ENCODE measurements around the gene PODXL2.

Gene PODXL2

GRCh38 chr3:127628426-127628787, 578 bp upstream of the PODXL2 start:
- Histone ChIP-seq H3K79me2 (ENCODE audit: insufficient read depth, low read length) (no peaks in the 10 kb centered on the region), H3K4me1 (ENCODE audit: insufficient read depth, low read length) (no peaks in the 10 kb centered on the region), H3K36me3 (ENCODE audit: insufficient read depth, low read length) (no peaks in the 10 kb centered on the region), H3K27ac (ENCODE audit: low read length) (no peak overlapping the region), H3K27me3 (ENCODE audit: insufficient read depth, low read length, poor library complexity) (peaks cover 4% of the 10 kb centered on the region), H4K20me1 (ENCODE audit: insufficient read depth, low read length) (no peaks in the 10 kb centered on the region), H3K4me2 (ENCODE audit: insufficient read depth, low read length) (no peak overlapping the region), H2AFZ (ENCODE audit: low read depth, low read length) (no peak overlapping the region), H3K9ac (ENCODE audit: low read depth, low read length) (no peak overlapping the region), H3K9me3 (ENCODE audit: insufficient read depth, low read length, severe bottlenecking) (no peaks in the 10 kb centered on the region), H3K4me3 (ENCODE audit: low read depth in 1 of 2, low read length in 2 of 2) (no peak overlapping the region)
- no peak for ATAC-seq (ENCODE audit: insufficient read depth, low read depth)
- TF ChIP-seq CTCF (IDR thresholded peaks at IDR 0.05; ENCODE audit: borderline replicate concordance, extremely low read depth, low read length, poor library complexity, severe bottlenecking) (no peak), EZH2 (IDR thresholded peaks at IDR 0.05; ENCODE audit: borderline replicate concordance, low read depth, low read length, severe bottlenecking) (no peak)
- DNase-seq, result no peak

DNA sequence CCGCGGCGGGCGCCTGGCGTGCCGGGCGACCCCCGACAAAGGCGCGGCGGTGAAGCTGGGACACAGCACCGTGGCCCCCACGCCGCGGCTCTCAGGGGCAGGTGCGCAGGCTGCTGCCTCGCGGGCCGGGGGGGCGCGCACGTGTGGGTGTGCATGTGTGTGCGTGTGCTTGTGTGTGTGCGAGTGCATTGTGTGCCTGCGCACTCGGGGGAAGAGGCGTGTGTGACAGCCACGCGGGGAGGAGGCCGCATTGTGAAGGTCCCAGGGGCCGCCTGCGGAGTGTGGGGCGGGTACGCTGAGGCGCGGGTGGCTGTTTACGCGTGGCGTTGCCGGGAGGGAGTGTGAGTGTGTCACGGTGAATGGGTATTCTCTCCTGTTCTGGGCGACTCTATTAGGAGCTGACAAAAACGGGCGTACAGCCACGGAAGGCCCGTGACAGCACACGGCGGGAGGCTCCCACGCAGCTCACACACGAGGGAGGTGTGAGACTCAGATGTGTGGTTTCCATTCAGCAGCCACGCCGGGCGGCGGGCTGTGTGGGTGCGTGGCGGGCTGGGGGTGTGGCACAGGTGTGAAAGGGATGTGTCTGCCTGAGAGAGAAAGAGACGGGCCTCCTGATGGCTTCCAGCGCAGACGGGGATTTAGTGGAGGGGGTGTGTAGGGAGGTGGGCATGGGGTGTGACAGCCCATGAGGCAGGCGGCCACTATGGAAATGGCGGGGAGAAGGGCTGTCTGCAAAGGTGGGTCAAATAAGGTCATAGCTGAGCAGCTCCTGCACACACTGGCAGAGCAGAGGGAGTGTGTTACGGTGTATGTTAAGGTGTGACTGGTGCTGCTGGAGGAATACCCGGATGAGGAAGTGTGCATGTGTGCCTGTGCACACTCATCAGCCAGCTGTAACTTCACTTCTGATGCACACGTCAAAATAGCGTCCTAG, 750 bp downstream of the PODXL2 start:
- Histone ChIP-seq H3K36me3 (ENCODE audit: insufficient read depth, low read length) (no peaks in the 10 kb centered on the region), H3K4me1 (ENCODE audit: insufficient read depth, low read length) (no peaks in the 10 kb centered on the region), H3K9me3 (ENCODE audit: insufficient read depth, low read length, severe bottlenecking) (no peaks in the 10 kb centered on the region), H3K27ac (ENCODE audit: low read length) (no peak overlapping the region), H3K9ac (ENCODE audit: low read depth, low read length) (no peak overlapping the region), H2AFZ (ENCODE audit: low read depth, low read length) (no peak overlapping the region), H3K4me2 (ENCODE audit: insufficient read depth, low read length) (no peak overlapping the region), H3K4me3 (ENCODE audit: low read depth in 1 of 2, low read length in 2 of 2) (no peak overlapping the region), H3K79me2 (ENCODE audit: insufficient read depth, low read length) (no peaks in the 10 kb centered on the region), H3K27me3 (ENCODE audit: insufficient read depth, low read length, poor library complexity) (peaks cover 4% of the 10 kb centered on the region), H4K20me1 (ENCODE audit: insufficient read depth, low read length) (no peaks in the 10 kb centered on the region)
- ATAC-seq (ENCODE audit: insufficient read depth, low read depth) (no peak), DNase-seq (no peak)
- TF ChIP-seq CTCF (IDR thresholded peaks at IDR 0.05; ENCODE audit: borderline replicate concordance, extremely low read depth, low read length, poor library complexity, severe bottlenecking) (no peak), EZH2 (IDR thresholded peaks at IDR 0.05; ENCODE audit: borderline replicate concordance, low read depth, low read length, severe bottlenecking) (no peak)

DNA sequence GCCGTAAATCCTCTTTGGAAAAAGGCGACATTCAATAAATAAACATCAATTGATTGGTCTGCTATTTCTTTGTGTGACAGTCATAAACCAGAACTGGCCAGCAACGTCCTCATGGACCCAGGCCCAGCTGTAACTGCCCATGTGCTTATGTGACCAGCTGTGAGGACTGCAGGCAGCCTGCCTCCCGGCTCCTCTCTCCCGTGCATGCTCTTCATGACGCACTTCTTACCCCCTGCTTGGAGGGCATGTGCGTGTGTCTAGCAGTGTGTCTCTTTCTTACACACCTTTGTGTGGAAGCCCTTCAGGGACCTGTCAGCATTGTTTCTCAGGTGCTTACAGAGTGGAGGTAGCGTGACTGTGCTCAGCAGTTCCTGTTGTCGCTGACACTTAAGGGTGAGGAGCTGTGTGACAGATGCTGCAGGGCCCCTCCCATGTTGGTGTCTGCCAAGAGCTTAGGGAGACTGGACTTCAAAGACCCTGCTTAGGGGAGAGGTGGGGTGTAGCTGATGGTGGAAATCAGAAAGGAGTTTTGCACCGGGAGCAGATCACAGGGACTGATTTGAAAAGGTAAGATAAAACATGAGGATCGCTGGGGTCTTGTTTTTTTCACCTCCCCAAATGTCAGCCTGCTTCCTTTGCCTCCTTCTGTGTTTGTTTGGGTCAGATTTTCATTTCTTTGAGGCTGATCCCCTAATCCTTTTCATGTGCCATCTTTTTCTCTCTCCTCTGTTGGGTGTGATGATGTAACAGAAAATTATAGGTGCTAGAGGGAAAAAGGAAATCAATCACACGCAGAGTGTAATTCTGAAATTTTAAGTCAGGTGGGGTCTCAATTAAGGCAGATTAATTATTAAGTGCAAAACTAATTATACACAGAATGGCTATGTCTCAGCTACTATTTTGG, 2.1 kb downstream of the PODXL2 start:
- DNase-seq (no peak), ATAC-seq (ENCODE audit: insufficient read depth, low read depth) (no peak)
- Histone ChIP-seq H2AFZ (ENCODE audit: low read depth, low read length) (no peak overlapping the region), H4K20me1 (ENCODE audit: insufficient read depth, low read length) (no peaks in the 10 kb centered on the region), H3K27ac (ENCODE audit: low read length) (no peak overlapping the region), H3K4me3 (ENCODE audit: low read depth in 1 of 2, low read length in 2 of 2) (no peak overlapping the region), H3K9ac (ENCODE audit: low read depth, low read length) (no peak overlapping the region), H3K27me3 (ENCODE audit: insufficient read depth, low read length, poor library complexity) (peaks cover 4% of the 10 kb centered on the region), H3K4me2 (ENCODE audit: insufficient read depth, low read length) (no peak overlapping the region), H3K4me1 (ENCODE audit: insufficient read depth, low read length) (no peaks in the 10 kb centered on the region), H3K79me2 (ENCODE audit: insufficient read depth, low read length) (no peaks in the 10 kb centered on the region), H3K9me3 (ENCODE audit: insufficient read depth, low read length, severe bottlenecking) (no peaks in the 10 kb centered on the region), H3K36me3 (ENCODE audit: insufficient read depth, low read length) (no peaks in the 10 kb centered on the region)
- TF ChIP-seq EZH2 (IDR thresholded peaks at IDR 0.05; ENCODE audit: borderline replicate concordance, low read depth, low read length, severe bottlenecking) (no peak), CTCF (IDR thresholded peaks at IDR 0.05; ENCODE audit: borderline replicate concordance, extremely low read depth, low read length, poor library complexity, severe bottlenecking) (no peak)

All from DND-41 (cell line).